ENCODE results near the gene PRRT1. TPM values are rescaled to one million over a fixed set of nuclear protein-coding genes. Genes with fewer than 3 reads are reported as not detected.

Gene PRRT1
- polyA plus RNA-seq, 1 donor (not counting 4 experiments of a cell fraction or from before 2014, with no cell fraction given), result 0.09 TPM

GRCh38 chr6:32168350-32168749 lies 16.6 kb upstream of the PRRT1 start:
- no peak overlapping the region for H3K4me3 ChIP-seq (ENCODE audit: control insufficient read depth in 2 of 3, extremely low read depth in 1 of 3, insufficient read depth in 2 of 3, low read depth in 1 of 3, low read length in 3 of 3)
- peaks cover 12% of the 10 kb centered on the region for H3K4me1 ChIP-seq (ENCODE audit: control insufficient read depth, extremely low read depth, insufficient read depth, low read length)
- dilution Hi-C loops (cut with MboI; ENCODE audit: extremely low pct_ligation_motif_present, low sequenced_read_pairs), result no loop called here
- DNase-seq (ENCODE audit: low read depth, low spot score) (no peak), FAIRE-seq (no peak)
- no peaks in the 10 kb centered on the region for H3K9me1 ChIP-seq (ENCODE audit: control insufficient read depth, extremely low read depth, insufficient read depth, low read length)
- no peak overlapping the region for H2AFZ ChIP-seq (ENCODE audit: control insufficient read depth, low read length)
- no peaks in the 10 kb centered on the region for H4K20me1 ChIP-seq (ENCODE audit: control insufficient read depth, extremely low read depth, insufficient read depth, low read length)
- H3K9me3 ChIP-seq (ENCODE audit: control insufficient read depth, low read depth, low read length), result no peaks in the 10 kb centered on the region
- TF ChIP-seq, protein P1, sequence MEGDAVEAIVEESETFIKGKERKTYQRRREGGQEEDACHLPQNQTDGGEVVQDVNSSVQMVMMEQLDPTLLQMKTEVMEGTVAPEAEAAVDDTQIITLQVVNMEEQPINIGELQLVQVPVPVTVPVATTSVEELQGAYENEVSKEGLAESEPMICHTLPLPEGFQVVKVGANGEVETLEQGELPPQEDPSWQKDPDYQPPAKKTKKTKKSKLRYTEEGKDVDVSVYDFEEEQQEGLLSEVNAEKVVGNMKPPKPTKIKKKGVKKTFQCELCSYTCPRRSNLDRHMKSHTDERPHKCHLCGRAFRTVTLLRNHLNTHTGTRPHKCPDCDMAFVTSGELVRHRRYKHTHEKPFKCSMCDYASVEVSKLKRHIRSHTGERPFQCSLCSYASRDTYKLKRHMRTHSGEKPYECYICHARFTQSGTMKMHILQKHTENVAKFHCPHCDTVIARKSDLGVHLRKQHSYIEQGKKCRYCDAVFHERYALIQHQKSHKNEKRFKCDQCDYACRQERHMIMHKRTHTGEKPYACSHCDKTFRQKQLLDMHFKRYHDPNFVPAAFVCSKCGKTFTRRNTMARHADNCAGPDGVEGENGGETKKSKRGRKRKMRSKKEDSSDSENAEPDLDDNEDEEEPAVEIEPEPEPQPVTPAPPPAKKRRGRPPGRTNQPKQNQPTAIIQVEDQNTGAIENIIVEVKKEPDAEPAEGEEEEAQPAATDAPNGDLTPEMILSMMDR (optimal IDR thresholded peaks at IDR 0.05 in 1 of 3, IDR thresholded peaks at IDR 0.05 in 1 of 3, conservative IDR thresholded peaks at IDR 0.05 in 1 of 3; ENCODE audit: extremely low read depth in 1 of 3, insufficient read depth in 2 of 3, low read length in 3 of 3), result no peak
- TF ChIP-seq EZH2 (IDR thresholded peaks at IDR 0.05; ENCODE audit: low read length), result no peak
- peaks cover 2% of the 10 kb centered on the region for H3K79me2 ChIP-seq (ENCODE audit: control insufficient read depth, insufficient read depth, low read length)
- no peak overlapping the region for H3K4me2 ChIP-seq (ENCODE audit: control insufficient read depth, extremely low read depth, insufficient read depth, low read depth, low read length)
- no peak overlapping the region for H3K27ac ChIP-seq (ENCODE audit: control insufficient read depth, insufficient read depth, low read length)
- peaks cover 19 to 23% of the 10 kb centered on the region in 2 experiments for H3K36me3 ChIP-seq (ENCODE audit: control insufficient read depth in 2 of 2, extremely low read depth in 1 of 2, insufficient read depth in 2 of 2, low read length in 2 of 2)
- no peak overlapping the region for H3K9ac ChIP-seq (ENCODE audit: control insufficient read depth, extremely low read depth, insufficient read depth, low read length)
- H3K27me3 ChIP-seq (ENCODE audit: control insufficient read depth, extremely low read depth, insufficient read depth, low read length), result no peaks in the 10 kb centered on the region

- Histone ChIP-seq H3K27ac (ENCODE audit: control insufficient read depth, insufficient read depth, low read length) (no peak overlapping the region), H3K79me2 (ENCODE audit: control insufficient read depth, insufficient read depth, low read length) (peaks cover under 1% of the 10 kb centered on the region), H3K4me1 (ENCODE audit: control insufficient read depth, extremely low read depth, insufficient read depth, low read length) (peaks cover 6% of the 10 kb centered on the region), H4K20me1 (ENCODE audit: control insufficient read depth, extremely low read depth, insufficient read depth, low read length) (no peaks in the 10 kb centered on the region), H3K27me3 (ENCODE audit: control insufficient read depth, extremely low read depth, insufficient read depth, low read length) (no peaks in the 10 kb centered on the region), H3K36me3 (ENCODE audit: control insufficient read depth in 2 of 2, extremely low read depth in 1 of 2, insufficient read depth in 2 of 2, low read length in 2 of 2) (peaks cover 19 to 26% of the 10 kb centered on the region in 2 experiments), H3K4me3 (ENCODE audit: control insufficient read depth in 2 of 3, extremely low read depth in 1 of 3, insufficient read depth in 2 of 3, low read depth in 1 of 3, low read length in 3 of 3) (no peak overlapping the region), H3K9me3 (ENCODE audit: control insufficient read depth, low read depth, low read length) (no peaks in the 10 kb centered on the region), H2AFZ (ENCODE audit: control insufficient read depth, low read length) (no peak overlapping the region), H3K4me2 (ENCODE audit: control insufficient read depth, extremely low read depth, insufficient read depth, low read depth, low read length) (no peak overlapping the region), H3K9me1 (ENCODE audit: control insufficient read depth, extremely low read depth, insufficient read depth, low read length) (no peaks in the 10 kb centered on the region), H3K9ac (ENCODE audit: control insufficient read depth, extremely low read depth, insufficient read depth, low read length) (no peak overlapping the region)
- FAIRE-seq, result no peak
- dilution Hi-C loops (cut with MboI; ENCODE audit: extremely low pct_ligation_motif_present, low sequenced_read_pairs), result no loop called here
- DNase-seq (ENCODE audit: low read depth, low spot score), result no peak
- TF ChIP-seq, protein P1 (optimal IDR thresholded peaks at IDR 0.05 in 1 of 3, IDR thresholded peaks at IDR 0.05 in 1 of 3, conservative IDR thresholded peaks at IDR 0.05 in 1 of 3; ENCODE audit: extremely low read depth in 1 of 3, insufficient read depth in 2 of 3, low read length in 3 of 3), result no peak
These were observed 16.1 kb upstream of the PRRT1 start for GRCh38 chr6:32167761-32168262.
